ENCODE results near the gene DUSP2. TPM values are rescaled to one million over a fixed set of nuclear protein-coding genes. Genes with fewer than 3 reads are reported as not detected.

The DUSP2 gene
- total RNA-seq, 1 donor from 2014 or later: 1.1 TPM

DNA sequence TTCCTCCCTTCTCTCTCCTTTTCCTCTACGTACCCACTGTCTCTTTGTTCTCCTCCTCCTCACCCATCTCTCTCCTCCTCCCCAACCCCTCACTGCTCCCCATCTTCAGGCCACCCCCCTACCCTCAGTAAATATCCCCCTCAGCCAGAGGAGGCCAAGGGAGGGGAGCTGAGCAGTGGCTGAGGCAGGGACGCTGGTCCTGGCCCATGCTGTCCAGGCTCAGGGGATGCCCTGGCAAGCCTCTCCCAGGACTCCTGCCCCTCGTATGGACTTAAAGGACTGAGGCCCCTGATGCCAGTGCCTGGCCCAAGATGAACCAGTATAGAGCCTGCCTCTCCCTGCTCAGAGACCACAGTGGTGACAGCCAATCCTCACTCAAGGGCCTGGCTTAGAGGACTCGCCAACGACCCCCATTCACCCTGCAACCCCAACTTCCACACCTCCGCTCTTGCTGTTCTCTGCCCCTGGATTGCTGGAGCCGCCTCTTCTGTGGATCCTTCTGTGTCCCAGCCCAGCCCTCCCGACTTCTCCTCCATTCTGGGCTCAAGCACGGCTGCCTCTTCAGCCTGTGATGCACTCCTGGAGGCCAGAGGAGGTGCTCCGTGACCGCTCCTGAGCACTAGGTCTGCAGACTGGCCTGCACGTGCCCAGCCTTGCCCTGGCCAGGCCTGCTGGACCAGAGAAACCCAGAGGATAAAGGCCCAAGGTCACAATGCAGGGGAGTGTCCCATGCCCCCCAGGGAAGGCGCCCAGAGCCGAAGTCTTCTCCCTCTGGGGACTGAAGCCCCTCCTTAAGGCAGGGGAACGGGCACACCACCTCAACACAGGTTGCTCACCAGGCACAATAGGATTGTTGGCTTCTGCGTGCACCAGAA, 9.5 kb upstream of the DUSP2 start:
- peaks cover under 1% of the 10 kb centered on the region for H3K9me3 Mint-ChIP-seq
- no peak for DNase-seq (ENCODE audit: low read depth, low spot score)
- H3K4me3 Mint-ChIP-seq: no peak overlapping the region

GRCh38 chr2:96153991-96154431, 8.8 kb upstream of the DUSP2 start:
- Mint-ChIP-seq H3K27me3 (ENCODE audit: low read depth) (peaks cover 3% of the 10 kb centered on the region), H3K4me1 (peaks cover 23% of the 10 kb centered on the region), H3K36me3 (ENCODE audit: low read depth) (no peaks in the 10 kb centered on the region), H3K9me3 (no peaks in the 10 kb centered on the region), H3K4me3 (no peak overlapping the region), H3K27ac (ENCODE audit: unreplicated experiment) (peak overlapping the region; percentile 14)
- TF ChIP-seq, protein P1, sequence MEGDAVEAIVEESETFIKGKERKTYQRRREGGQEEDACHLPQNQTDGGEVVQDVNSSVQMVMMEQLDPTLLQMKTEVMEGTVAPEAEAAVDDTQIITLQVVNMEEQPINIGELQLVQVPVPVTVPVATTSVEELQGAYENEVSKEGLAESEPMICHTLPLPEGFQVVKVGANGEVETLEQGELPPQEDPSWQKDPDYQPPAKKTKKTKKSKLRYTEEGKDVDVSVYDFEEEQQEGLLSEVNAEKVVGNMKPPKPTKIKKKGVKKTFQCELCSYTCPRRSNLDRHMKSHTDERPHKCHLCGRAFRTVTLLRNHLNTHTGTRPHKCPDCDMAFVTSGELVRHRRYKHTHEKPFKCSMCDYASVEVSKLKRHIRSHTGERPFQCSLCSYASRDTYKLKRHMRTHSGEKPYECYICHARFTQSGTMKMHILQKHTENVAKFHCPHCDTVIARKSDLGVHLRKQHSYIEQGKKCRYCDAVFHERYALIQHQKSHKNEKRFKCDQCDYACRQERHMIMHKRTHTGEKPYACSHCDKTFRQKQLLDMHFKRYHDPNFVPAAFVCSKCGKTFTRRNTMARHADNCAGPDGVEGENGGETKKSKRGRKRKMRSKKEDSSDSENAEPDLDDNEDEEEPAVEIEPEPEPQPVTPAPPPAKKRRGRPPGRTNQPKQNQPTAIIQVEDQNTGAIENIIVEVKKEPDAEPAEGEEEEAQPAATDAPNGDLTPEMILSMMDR (conservative IDR thresholded peaks at IDR 0.05): no peak
- DNase-seq (ENCODE audit: low read depth, low spot score): no peak

More for the DNA sequence above, 9.5 kb upstream of the DUSP2 start:
- TF ChIP-seq, protein P1 (conservative IDR thresholded peaks at IDR 0.05): no peak
- no peaks in the 10 kb centered on the region for H3K27me3 Mint-ChIP-seq (ENCODE audit: low read depth)
- peak overlapping the region; percentile 78 for H3K27ac Mint-ChIP-seq (ENCODE audit: unreplicated experiment)
- H3K4me1 Mint-ChIP-seq: peaks cover 19% of the 10 kb centered on the region
- H3K36me3 Mint-ChIP-seq (ENCODE audit: low read depth): no peaks in the 10 kb centered on the region

DNA sequence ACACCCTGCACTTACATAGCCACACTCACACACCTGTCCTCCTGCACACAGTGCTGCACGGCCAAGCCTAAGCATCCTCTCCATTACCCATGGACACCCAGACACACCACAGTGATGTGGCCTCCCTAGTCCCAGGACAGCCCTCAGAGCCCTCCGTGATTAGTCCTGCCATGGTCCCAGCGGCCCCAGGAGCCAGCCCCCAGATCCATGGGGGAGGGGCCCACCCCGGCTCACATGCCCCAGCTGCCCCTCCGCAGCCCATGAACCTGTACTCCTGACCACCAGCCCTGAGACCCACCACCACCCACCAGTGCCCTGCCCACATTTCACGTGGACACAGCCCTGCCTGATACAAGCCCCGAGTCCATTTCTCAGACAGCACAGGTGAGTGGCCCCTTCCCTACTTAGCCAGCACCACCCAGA, 8.1 kb upstream of the DUSP2 start:
- Mint-ChIP-seq H3K27me3 (ENCODE audit: low read depth) (peaks cover 5% of the 10 kb centered on the region), H3K4me3 (no peak overlapping the region), H3K27ac (ENCODE audit: unreplicated experiment) (peak overlapping the region; percentile 14), H3K36me3 (ENCODE audit: low read depth) (no peaks in the 10 kb centered on the region), H3K9me3 (no peaks in the 10 kb centered on the region), H3K4me1 (peaks cover 25% of the 10 kb centered on the region)
- DNase-seq (ENCODE audit: low read depth, low spot score): no peak
- TF ChIP-seq, protein P1 (conservative IDR thresholded peaks at IDR 0.05): no peak

- Mint-ChIP-seq H3K4me1 (peaks cover 28% of the 10 kb centered on the region), H3K27ac (ENCODE audit: unreplicated experiment) (peak overlapping the region; percentile 78), H3K4me3 (no peak overlapping the region), H3K27me3 (ENCODE audit: low read depth) (peaks cover 9% of the 10 kb centered on the region), H3K36me3 (ENCODE audit: low read depth) (no peaks in the 10 kb centered on the region), H3K9me3 (no peaks in the 10 kb centered on the region)
- DNase-seq (ENCODE audit: low read depth, low spot score): no peak
- TF ChIP-seq, protein P1 (conservative IDR thresholded peaks at IDR 0.05): no peak
Observed at GRCh38 chr2:96152304-96153161, 7.3 kb upstream of the DUSP2 start.

DNA sequence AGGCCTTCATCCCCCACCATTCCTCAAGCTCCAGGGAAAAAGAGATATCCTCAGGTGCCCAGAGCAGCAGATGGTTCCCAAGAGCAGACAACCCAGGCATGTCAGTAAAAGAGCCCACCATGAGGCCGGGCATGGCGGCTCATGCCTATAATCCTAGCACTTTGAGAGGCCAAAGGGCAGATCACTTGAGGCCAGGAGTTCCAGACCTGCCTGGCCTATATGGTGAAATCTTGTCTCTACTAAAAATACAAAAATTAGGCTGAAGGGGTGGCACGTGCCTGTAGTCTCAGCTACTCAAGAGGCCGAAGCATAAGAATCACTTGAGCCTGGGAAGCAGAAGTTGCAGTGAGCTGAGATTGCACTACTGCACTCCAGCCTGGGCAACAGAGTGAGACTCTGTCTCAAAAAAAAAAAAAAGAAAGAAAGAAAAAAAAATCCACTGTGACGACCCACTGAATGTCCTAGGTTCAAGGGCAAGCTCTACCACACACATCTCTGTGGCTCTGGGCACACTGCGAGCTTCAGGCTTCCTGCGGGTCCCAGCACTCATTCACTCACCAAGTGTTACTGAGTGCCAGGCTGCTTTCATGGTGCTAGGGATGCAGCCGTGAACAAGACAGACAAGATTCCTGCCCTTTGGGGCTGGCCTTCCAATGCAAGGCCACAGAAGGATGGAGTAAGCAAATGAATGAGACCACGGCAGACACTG, 6.5 kb upstream of the DUSP2 start:
- H3K4me3 Mint-ChIP-seq: no peak overlapping the region
- TF ChIP-seq, protein P1 (conservative IDR thresholded peaks at IDR 0.05): no peak
- no peaks in the 10 kb centered on the region for H3K36me3 Mint-ChIP-seq (ENCODE audit: low read depth)
- no peak for DNase-seq (ENCODE audit: low read depth, low spot score)
- H3K27me3 Mint-ChIP-seq (ENCODE audit: low read depth): peaks cover 17% of the 10 kb centered on the region
- no peaks in the 10 kb centered on the region for H3K9me3 Mint-ChIP-seq
- peaks cover 28% of the 10 kb centered on the region for H3K4me1 Mint-ChIP-seq
- H3K27ac Mint-ChIP-seq (ENCODE audit: unreplicated experiment): peak overlapping the region; percentile 27

Measured in neural crest cell (in vitro differentiated cells).